ENCODE data around the gene BMERB1. TPM values are rescaled to one million over a fixed set of nuclear protein-coding genes. Genes with fewer than 3 reads are reported as not detected.

BMERB1 gene
- total RNA-seq, 3 donors from 2014 or later: 25.3 to 77.8 (median 38.7) TPM

- Histone ChIP-seq H3K9me3 (no peaks in the 10 kb centered on the region), H3K27me3 (no peaks in the 10 kb centered on the region), H3K4me1 (no peaks in the 10 kb centered on the region), H3K36me3 (peaks cover 30% of the 10 kb centered on the region), H3K4me3 (no peak overlapping the region), H3K27ac (no peak overlapping the region)
- TF ChIP-seq POLR2A (IDR thresholded peaks at IDR 0.05): no peak
- no peak for TF ChIP-seq CTCF (IDR thresholded peaks at IDR 0.05)
- TF ChIP-seq POLR2AphosphoS5 (IDR thresholded peaks at IDR 0.05): no peak
- DNase-seq (ENCODE audit: low spot score in 2 of 2): no peak
- intact Hi-C loops (cut with DNase I; ENCODE audit: low total_unique reads): no loop called here
Observed at GRCh38 chr16:15599303-15600070, 165.1 kb downstream of the BMERB1 start.

- Histone ChIP-seq H3K36me3 (peaks cover 27% of the 10 kb centered on the region), H3K9me3 (no peaks in the 10 kb centered on the region), H3K27ac (no peak overlapping the region), H3K4me1 (no peaks in the 10 kb centered on the region), H3K27me3 (no peaks in the 10 kb centered on the region), H3K4me3 (no peak overlapping the region)
- intact Hi-C loops (cut with DNase I; ENCODE audit: low total_unique reads): no loop called here
- TF ChIP-seq POLR2AphosphoS5 (IDR thresholded peaks at IDR 0.05): no peak
- no peak for TF ChIP-seq CTCF (IDR thresholded peaks at IDR 0.05)
- no peak for TF ChIP-seq POLR2A (IDR thresholded peaks at IDR 0.05)
- DNase-seq (ENCODE audit: low spot score in 2 of 2): no peak
Observed at GRCh38 chr16:15601212-15601879, 167.0 kb downstream of the BMERB1 start.

DNA sequence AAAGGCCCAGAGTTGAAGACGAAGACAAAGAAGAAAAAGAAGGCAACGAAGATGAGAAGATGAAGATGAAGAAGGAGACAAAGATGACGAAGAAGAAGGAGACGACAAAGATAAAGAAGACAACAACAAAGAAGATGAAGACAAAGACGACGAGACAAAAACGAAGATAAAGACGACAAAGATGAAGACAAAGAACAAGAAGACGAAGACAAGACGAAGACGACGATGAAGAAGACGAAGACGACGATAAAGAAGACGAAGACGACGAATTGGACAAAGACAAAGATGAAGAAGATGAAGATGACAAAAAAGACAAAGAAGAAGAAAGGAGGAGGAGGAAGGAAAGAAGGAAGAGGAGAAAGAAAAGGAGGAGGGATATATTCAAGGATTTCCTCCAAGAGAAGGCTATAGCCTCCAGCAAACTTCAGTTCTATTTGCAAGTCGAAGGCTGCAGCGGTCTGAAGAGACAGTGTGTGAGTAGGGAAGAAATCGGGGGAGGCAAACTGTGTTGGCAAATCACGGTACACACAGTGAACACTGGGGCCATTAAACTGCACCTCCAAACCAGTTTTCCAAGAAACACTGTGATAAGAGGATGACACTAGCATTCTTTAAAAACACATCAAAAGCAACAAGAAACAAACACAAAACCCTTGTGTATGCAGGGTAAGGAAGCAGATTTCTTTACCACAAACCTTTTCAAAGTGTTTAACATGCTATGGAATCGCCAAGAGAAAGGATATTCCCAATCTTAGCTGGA lies 168.1 kb downstream of the BMERB1 start:
- no peaks in the 10 kb centered on the region for H3K9me3 ChIP-seq
- intact Hi-C loops (cut with DNase I; ENCODE audit: low total_unique reads): no loop called here

GRCh38 chr16:15604460-15605440 lies 170.4 kb downstream of the BMERB1 start:
- DNase-seq (ENCODE audit: low spot score in 2 of 2): no peak
- intact Hi-C loops (cut with DNase I; ENCODE audit: low total_unique reads): no loop called here
- peaks cover 21% of the 10 kb centered on the region for H3K36me3 ChIP-seq
- no peak overlapping the region for H3K4me3 ChIP-seq
- H3K9me3 ChIP-seq: no peaks in the 10 kb centered on the region
- TF ChIP-seq POLR2AphosphoS5 (IDR thresholded peaks at IDR 0.05) (no peak), POLR2A (IDR thresholded peaks at IDR 0.05) (no peak), CTCF (IDR thresholded peaks at IDR 0.05) (no peak)
- H3K27ac ChIP-seq: no peak overlapping the region
- no peaks in the 10 kb centered on the region for H3K27me3 ChIP-seq
- H3K4me1 ChIP-seq: no peaks in the 10 kb centered on the region

More for the DNA sequence above, 168.1 kb downstream of the BMERB1 start:
- Histone ChIP-seq H3K36me3 (peaks cover 24% of the 10 kb centered on the region), H3K4me3 (no peak overlapping the region), H3K27me3 (no peaks in the 10 kb centered on the region), H3K27ac (no peak overlapping the region), H3K4me1 (no peaks in the 10 kb centered on the region)
- TF ChIP-seq POLR2A (IDR thresholded peaks at IDR 0.05) (no peak), CTCF (IDR thresholded peaks at IDR 0.05) (no peak), POLR2AphosphoS5 (IDR thresholded peaks at IDR 0.05) (no peak)
- DNase-seq (ENCODE audit: low spot score in 2 of 2): no peak
